Upper lobe of left lung (tissue), 4 donors: ENCODE data around the gene PTPRN2.

Experiments
- EP300 ChIP-seq, 4 donors: sonication (generic); formaldehyde crosslinking; IDR thresholded peaks; one replicate each; pipeline ENCODE4 v1.5.1; 2017; ENCODE audit warnings: antibody characterized with exemption in 4 of 4, control low read depth in 2 of 4
- POLR2A ChIP-seq, 4 donors: fragments of 450-650 bp; IDR thresholded peaks; one replicate each; pipeline ENCODE4 v1.5.1; 2016 to 2017; ENCODE audit warnings: antibody characterized with exemption in 4 of 4, mild to moderate bottlenecking in 2 of 4

DNA sequence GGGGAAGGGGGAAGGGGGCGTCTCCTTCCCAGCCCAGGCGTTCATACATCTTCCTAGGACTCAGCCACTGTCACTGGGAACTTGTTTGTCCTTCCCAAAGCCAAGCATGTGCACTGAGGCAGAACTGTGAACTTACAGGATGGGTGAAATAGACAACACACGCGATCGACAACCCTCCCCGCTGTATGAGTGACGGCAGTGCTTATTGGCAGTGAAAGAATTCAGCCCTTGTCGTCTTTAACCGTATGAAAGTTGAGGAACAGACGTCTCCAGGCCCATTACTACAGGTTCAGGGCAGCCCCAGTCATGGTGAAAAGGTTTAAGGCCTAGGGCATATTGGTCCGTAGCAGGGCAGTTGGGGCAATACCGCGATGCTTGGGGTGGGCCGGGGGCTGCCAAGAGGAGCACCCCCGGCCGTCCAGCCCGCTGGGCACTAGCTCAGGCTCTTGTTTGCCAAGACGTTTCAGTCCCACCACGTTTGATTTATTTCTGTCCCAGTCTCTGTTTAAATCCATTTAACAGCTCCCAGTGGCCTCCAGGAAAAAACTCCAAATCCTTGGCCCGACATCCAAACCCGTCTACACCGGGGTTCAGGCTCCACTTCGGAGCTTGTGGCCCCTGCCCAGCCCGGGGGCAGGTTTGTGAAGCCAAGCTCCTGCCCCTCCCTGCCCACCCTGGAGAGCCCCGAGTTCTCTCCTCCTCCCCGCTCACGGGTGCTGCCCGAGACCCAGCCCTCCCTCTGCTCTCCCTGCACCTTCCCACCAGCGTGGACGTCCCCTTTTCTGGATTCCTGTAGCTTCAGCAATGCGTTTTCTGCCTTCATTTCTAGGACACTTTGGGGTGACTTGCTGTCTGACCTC is 1091.0 kb downstream of the PTPRN2 start:
- no peak for TF ChIP-seq POLR2A (IDR thresholded peaks at IDR 0.05)
- TF ChIP-seq EP300 (IDR thresholded peaks at IDR 0.05), result no peak
